ENCODE measurements around the gene MBD5. TPM values are rescaled to one million over a fixed set of nuclear protein-coding genes. Genes with fewer than 3 reads are reported as not detected.

Gene MBD5
- total RNA-seq, 1 donor from 2014 or later, result 42.1 TPM

DNA sequence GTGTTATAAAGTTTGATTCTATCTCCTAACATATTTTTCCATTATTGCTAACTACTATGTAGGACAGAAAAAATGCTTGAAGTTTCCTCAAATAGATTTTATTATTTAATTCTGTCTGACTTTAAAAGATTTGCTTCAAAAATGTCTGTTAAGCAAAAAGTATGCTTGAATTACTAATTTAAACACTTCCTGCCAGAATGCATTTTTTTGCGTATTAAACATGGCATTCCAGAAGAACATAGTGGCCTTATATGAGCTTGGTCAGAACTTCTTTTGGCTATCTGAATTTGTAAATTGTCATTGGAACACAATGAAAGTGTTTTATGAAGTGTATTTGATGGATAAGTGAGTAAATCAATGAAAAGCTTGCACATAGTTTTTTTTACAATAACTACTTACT lies 37.8 kb downstream of the MBD5 start:
- H3K4me1 ChIP-seq, result no peaks in the 10 kb centered on the region
- H3K36me3 ChIP-seq, result no peaks in the 10 kb centered on the region
- intact Hi-C loops (cut with DNase I), result no loop called here

DNA sequence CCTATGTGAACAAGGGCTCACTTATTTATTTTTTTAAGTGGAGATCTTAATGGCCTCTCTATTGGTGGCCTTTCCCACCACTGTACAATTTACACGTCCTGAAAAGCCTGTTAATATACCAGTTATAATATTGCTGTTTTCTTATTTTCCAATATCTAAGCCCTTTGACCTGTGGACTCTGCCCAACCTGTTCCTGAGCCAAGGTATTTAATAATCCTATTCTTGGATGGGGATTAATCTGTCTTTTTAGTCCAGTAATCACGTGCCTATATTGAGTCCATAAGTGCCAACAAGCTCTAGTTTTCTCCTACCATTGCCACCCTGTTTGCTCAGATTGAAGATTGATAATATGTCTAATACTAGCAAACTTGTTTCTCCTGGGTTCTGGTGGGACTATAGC lies 42.7 kb downstream of the MBD5 start:
- TF ChIP-seq, protein P1, sequence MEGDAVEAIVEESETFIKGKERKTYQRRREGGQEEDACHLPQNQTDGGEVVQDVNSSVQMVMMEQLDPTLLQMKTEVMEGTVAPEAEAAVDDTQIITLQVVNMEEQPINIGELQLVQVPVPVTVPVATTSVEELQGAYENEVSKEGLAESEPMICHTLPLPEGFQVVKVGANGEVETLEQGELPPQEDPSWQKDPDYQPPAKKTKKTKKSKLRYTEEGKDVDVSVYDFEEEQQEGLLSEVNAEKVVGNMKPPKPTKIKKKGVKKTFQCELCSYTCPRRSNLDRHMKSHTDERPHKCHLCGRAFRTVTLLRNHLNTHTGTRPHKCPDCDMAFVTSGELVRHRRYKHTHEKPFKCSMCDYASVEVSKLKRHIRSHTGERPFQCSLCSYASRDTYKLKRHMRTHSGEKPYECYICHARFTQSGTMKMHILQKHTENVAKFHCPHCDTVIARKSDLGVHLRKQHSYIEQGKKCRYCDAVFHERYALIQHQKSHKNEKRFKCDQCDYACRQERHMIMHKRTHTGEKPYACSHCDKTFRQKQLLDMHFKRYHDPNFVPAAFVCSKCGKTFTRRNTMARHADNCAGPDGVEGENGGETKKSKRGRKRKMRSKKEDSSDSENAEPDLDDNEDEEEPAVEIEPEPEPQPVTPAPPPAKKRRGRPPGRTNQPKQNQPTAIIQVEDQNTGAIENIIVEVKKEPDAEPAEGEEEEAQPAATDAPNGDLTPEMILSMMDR (IDR thresholded peaks at IDR 0.05), result no peak
- no peaks in the 10 kb centered on the region for H3K36me3 ChIP-seq
- intact Hi-C loops (cut with DNase I), result no loop called here
- no peak overlapping the region for H3K4me3 ChIP-seq
- H3K4me1 ChIP-seq, result no peaks in the 10 kb centered on the region
- DNase-seq, result no peak
- H3K27ac ChIP-seq, result no peak overlapping the region
- ATAC-seq, result no peak
- no peaks in the 10 kb centered on the region for H3K27me3 ChIP-seq
- no peaks in the 10 kb centered on the region for H3K9me3 ChIP-seq

More for the DNA sequence above, 37.8 kb downstream of the MBD5 start:
- Histone ChIP-seq H3K4me3 (no peak overlapping the region), H3K27me3 (no peaks in the 10 kb centered on the region), H3K9me3 (no peaks in the 10 kb centered on the region), H3K27ac (no peak overlapping the region)
- TF ChIP-seq, protein P1 (IDR thresholded peaks at IDR 0.05), result no peak
- DNase-seq (no peak), ATAC-seq (no peak)

DNA sequence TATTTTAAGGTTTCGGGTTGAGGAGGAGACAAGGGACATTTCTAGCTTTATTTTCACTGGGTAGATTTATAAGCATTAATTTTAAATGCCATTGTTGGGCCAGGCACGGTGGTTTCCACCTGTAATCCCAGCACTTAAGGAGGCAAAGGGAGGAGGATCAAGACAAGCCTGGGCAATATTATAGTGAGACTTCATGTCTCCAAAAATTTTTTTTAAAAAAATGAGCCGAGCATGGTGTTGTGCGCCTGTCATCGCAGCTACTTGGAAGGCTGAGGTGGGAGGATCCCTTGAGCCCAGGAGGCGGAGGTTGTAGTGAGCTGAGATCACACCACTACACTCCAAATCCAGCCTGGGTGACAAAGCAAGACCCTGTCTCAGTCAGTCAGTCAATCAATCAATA lies 45.0 kb downstream of the MBD5 start:
- no peak for ATAC-seq
- DNase-seq, result no peak
- H3K4me1 ChIP-seq, result no peaks in the 10 kb centered on the region
- H3K4me3 ChIP-seq, result no peak overlapping the region
- intact Hi-C loops (cut with DNase I), result no loop called here
- no peaks in the 10 kb centered on the region for H3K36me3 ChIP-seq
- no peak overlapping the region for H3K27ac ChIP-seq
- H3K27me3 ChIP-seq, result no peaks in the 10 kb centered on the region
- TF ChIP-seq, protein P1 (IDR thresholded peaks at IDR 0.05), result no peak
- no peaks in the 10 kb centered on the region for H3K9me3 ChIP-seq

DNA sequence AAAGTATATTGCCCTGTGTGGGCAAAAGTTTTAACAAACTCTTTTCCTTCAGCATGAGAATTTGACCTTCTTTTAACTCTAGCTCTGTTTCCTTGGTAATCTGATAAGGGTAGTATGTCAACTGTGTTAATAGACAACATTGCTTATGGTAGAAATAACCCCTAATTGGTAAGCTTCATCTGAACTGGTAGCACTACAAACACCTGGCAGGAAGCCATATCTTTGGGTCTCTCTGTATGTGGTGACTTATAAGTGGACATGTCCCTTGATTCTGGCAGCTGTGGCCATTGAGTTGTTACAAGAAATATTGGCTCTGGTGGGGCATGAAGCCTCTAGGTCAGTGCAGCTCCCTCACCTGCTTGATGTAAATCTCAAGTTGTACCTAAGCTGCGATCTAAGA lies 46.9 kb downstream of the MBD5 start:
- Histone ChIP-seq H3K4me3 (no peak overlapping the region), H3K36me3 (no peaks in the 10 kb centered on the region), H3K27me3 (no peaks in the 10 kb centered on the region), H3K27ac (no peak overlapping the region), H3K4me1 (no peaks in the 10 kb centered on the region), H3K9me3 (no peaks in the 10 kb centered on the region)
- no peak for DNase-seq
- TF ChIP-seq, protein P1 (IDR thresholded peaks at IDR 0.05), result no peak
- ATAC-seq, result no peak
- intact Hi-C loops (cut with DNase I), result no loop called here

DNA sequence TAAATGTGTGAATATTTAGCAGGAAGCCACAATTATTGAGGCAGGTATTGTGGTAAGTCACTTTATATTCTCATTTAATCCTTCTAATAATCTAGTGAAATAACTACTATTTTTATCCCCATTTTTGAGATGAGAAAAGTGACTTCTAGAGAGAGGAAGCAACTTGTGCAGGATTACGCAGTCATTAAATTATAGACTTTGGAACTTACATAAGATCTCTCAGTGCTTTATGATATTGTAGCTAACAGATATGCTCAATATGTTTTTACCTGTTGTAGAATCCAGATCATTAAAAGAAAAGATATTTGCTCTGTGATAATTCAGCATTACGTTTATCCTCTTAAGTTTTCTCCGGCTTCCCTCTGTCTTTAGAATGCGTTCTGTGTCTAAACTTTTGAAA lies 50.5 kb downstream of the MBD5 start:
- Histone ChIP-seq H3K9me3 (no peaks in the 10 kb centered on the region), H3K27ac (no peak overlapping the region), H3K36me3 (no peaks in the 10 kb centered on the region), H3K27me3 (no peaks in the 10 kb centered on the region), H3K4me1 (no peaks in the 10 kb centered on the region), H3K4me3 (no peak overlapping the region)
- intact Hi-C loops (cut with DNase I), result no loop called here
- ATAC-seq (no peak), DNase-seq (no peak)
- TF ChIP-seq, protein P1 (IDR thresholded peaks at IDR 0.05), result no peak

DNA sequence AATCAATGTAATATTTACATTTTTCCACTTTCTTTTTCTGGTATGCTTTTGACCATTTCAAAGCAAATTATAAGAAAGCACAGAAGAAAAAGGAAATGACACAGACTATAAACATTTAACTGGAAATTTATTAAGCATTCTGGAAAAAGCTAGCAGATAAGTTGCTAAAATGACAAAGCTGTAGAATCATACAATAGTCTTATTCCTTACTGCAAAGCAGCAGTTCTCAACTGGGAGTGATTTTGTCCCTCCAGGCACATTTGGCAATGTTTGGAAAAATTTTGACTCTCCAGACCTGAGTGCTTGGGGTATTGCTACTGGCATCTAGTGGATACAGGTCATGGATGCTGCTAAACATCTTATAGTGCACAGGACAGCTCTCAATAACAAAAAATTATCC lies 75.1 kb downstream of the MBD5 start:
- H3K36me3 ChIP-seq, result no peaks in the 10 kb centered on the region
- TF ChIP-seq, protein P1 (IDR thresholded peaks at IDR 0.05), result no peak
- no peaks in the 10 kb centered on the region for H3K27me3 ChIP-seq
- intact Hi-C loops (cut with DNase I), result no loop called here
- no peak overlapping the region for H3K4me3 ChIP-seq
- ATAC-seq (no peak), DNase-seq (no peak)
- no peak overlapping the region for H3K27ac ChIP-seq
- no peaks in the 10 kb centered on the region for H3K9me3 ChIP-seq
- no peaks in the 10 kb centered on the region for H3K4me1 ChIP-seq

Data from upper lobe of right lung (tissue), 1 donor.